ENCODE results near the gene PODN.

Gene PODN

DNA sequence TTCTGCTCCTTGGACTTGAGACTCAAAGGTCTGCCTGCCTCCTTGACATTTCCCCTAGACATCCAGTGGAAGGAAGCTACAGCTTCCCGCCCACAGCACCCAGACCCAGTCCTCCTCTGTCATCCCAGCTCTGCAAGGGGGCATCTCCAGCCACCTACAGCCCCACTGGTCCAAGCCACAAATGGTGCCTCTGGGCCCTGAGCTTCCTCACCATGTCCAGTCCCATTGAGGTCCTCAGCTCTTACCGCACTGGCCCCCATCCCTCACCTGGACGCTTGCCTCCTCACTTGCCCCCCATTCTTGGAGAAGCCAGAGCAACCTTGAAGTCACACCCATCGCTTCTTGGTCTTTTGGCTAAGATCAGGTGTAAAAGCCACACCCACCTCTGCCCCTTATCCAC is 13.2 kb downstream of the PODN start:
- DNase-seq = no peak

DNA sequence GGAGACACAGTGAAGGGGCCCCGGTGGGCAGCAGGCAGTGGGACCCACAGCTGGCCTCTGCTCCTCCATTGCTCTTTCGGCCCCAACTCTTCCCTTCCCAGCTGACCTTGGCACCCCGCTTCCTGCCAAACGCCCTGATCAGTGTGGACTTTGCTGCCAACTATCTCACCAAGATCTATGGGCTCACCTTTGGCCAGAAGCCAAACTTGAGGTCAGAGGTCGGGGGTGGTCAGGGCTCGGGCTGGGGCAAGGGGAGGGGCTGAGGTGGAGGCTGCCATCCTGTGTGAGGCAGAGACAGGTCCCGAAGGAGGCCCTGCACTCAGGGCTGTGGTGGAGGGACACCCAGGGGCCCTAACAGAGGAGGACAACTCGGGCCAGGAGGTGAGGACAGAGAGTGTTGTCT is 13.7 kb downstream of the PODN start:
- DNase-seq = no peak

DNA sequence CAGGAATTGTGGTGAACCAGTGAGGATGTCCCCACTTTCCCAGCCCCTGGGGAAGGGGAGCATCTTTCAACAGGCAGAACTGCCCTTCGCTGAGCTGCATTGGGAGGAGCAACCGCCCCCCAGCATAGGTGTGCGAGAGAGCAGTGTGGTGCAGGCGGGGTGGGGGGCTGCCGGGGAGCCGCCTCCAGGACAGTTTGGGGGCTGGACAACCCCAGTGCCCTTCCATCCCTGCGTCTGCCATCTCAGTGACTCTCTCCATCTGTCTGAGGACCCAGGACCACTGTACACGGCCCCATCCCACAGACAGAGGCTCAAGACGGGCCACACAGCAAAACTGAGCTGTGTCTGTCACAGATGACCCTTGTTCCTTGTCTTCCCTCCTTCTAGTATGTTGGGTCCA is 14.2 kb downstream of the PODN start:
- no peak for DNase-seq

DNA sequence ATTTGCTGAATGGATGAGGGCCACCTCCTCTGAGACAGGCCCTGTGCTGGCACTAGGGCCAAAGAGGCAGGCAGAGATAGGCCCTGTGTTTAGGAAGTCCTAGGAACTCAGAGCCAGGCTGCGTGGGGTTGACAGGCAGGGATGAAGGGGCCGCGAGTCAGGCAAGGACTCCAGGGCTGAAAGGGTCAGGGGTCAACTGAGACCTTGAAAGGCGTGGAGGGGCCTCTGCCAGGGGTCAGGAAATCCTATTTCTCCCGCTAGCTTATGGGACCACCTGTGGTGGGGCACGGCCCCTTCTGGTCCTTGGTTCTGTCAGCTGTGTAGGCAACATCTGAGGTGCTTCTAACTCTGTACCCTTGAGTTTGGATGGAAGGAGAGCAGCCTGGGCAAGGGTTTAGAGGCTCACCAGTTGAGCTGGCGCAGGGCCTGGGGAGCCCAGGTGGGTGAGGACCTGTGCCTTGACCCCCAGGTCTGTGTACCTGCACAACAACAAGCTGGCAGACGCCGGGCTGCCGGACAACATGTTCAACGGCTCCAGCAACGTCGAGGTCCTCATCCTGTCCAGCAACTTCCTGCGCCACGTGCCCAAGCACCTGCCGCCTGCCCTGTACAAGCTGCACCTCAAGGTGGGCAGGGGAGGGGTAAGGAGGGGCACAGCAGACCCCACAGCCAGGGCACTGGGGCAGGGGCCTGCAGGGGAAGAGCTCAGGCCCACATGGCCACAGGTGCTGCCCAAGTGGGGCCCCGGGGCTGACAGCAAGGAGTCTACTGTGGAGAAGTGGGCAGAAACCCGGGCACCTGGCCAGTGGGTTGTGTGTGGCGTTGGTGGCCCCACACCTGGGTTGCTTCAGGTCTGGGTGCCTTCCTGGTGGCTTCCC is 14.9 kb downstream of the PODN start:
- DNase-seq = no peak

DNA sequence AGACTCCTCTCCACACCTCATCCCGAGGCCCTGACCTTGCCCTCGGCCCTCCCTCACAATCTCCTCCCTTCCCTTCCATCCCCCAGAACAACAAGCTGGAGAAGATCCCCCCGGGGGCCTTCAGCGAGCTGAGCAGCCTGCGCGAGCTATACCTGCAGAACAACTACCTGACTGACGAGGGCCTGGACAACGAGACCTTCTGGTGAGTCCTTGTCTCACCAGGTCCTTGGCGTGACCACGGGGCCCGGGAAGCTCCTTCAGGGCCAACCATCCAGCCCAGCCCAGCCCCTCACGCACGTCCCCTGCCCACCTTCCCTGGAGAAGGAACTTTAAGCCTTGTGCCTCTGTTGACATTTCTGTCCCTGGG is 15.6 kb downstream of the PODN start:
- no peak for DNase-seq

DNA sequence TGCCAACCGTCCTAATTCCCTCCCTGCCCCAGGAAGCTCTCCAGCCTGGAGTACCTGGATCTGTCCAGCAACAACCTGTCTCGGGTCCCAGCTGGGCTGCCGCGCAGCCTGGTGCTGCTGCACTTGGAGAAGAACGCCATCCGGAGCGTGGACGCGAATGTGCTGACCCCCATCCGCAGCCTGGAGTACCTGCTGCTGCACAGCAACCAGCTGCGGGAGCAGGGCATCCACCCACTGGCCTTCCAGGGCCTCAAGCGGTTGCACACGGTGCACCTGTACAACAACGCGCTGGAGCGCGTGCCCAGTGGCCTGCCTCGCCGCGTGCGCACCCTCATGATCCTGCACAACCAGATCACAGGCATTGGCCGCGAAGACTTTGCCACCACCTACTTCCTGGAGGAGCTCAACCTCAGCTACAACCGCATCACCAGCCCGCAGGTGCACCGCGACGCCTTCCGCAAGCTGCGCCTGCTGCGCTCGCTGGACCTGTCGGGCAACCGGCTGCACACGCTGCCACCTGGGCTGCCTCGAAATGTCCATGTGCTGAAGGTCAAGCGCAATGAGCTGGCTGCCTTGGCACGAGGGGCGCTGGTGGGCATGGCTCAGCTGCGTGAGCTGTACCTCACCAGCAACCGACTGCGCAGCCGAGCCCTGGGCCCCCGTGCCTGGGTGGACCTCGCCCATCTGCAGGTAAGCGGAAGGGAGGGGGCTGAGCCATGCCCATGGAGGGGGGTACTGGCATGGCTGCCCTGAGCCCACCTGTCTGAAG is 16.5 kb downstream of the PODN start:
- DNase-seq = no peak

DNA sequence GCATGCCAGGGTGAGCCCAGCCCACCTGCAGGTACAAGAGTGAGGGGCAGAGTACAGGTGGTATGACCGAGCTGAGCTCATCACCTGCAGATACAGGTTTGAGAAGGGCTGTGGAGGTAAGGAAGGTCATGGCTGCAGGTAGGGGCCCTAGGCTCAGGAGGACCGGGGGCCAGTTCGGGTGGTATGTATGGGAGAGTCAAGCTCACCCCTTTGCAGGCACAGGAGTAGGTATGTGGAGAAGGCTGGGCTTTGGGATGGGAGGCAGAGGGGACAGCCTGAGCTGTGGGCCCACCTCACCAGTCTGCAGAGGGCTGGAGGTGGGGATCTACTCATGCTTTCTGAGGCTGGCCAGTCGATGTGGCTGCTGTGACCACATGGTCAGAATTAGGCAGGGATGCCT is 17.2 kb downstream of the PODN start:
- no peak for DNase-seq

DNA sequence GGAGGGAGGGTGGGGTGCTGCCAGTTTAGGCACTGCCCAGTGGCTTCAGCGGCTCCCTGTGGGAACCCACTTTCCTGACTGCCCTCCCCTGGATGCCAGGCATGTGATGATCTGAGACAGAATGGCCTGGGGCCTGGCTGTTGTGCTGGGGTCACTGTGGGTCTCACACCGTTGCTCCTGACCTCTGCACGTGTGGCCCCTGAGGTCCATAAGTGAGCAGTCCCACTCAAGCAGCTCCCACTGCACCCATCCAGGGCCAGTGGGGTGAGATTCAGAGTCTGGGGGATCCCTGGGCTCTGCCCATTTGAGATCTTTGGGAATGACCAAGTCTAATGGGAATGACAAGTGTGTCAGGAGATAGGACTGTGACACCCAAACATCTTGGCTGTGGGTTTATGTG is 18.0 kb downstream of the PODN start:
- no peak for DNase-seq

DNA sequence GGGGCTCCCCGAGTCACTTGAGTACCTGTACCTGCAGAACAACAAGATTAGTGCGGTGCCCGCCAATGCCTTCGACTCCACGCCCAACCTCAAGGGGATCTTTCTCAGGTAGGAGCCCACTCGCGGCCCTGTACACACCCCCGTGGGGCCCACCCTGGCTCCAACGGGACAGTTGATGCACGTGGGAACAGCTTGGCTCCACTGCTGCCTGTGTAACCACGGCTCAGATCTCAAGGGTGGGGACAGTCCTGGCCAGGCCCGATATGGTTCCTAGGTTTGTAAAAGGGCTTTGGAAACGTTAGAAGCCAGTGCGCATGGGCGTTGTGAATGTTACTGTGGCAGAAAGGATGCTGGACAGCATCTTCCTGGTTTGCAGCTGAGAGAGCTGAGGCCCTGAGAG is 18.8 kb downstream of the PODN start:
- DNase-seq = no peak

DNA sequence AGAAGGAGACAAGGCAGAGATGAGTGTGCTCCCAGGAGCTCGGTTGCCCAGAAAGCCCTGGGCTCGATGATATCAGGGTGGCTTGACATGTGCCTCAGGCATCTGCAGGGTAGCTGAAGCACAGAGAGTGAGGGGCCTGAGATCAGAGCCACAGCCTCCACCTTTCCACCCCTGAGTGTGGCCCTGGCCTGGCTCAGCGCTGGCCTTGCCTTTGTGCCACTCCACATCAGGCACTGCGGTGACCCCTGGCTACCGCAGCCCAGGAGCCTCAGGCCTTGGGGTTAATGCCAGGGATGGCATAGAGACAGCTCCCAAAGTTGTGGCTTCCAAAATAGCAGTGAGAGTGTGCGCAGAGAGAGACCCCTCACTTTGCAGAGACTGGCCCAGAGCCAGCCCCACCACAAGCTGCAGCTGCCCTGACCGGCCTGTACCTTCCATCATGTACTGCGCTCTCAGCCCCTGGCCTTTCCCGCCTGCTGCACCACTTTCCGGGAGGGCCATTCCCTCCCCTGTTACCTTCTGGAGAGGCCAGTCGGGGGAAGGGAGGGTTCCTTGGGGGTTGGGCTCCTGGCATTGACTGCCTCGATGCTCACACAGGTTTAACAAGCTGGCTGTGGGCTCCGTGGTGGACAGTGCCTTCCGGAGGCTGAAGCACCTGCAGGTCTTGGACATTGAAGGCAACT is 19.5 kb downstream of the PODN start:
- no peak for DNase-seq

DNA sequence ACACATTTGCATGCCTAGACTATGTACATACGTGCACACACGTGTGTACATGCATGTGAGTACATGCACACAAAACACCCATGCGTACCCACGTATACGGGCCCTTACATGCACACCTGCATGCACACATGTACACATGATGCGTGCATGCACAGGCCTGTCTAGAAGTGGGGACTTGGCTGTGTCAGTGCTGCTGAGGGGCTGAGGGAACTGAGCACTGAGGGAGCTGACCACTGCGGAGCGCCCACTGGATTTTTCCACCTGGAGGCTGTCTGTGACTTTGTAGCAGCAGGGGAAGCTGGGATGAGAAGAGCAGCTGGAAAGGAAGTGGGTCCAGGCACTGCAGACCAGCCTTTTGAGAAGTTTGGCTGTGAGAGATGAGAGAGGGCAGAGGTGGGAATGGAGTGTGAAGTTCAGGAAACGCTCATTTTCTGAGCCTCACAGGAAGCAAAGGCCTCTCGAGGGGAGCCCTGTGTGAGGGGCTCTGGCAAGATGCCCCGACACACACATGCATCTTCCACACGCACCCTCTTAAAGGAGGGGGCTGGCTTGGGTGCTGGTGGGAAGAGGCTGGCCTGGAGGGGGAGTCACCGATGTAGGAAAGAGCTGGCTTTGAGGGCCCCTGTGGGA is 20.9 kb downstream of the PODN start:
- no peak for DNase-seq

DNA sequence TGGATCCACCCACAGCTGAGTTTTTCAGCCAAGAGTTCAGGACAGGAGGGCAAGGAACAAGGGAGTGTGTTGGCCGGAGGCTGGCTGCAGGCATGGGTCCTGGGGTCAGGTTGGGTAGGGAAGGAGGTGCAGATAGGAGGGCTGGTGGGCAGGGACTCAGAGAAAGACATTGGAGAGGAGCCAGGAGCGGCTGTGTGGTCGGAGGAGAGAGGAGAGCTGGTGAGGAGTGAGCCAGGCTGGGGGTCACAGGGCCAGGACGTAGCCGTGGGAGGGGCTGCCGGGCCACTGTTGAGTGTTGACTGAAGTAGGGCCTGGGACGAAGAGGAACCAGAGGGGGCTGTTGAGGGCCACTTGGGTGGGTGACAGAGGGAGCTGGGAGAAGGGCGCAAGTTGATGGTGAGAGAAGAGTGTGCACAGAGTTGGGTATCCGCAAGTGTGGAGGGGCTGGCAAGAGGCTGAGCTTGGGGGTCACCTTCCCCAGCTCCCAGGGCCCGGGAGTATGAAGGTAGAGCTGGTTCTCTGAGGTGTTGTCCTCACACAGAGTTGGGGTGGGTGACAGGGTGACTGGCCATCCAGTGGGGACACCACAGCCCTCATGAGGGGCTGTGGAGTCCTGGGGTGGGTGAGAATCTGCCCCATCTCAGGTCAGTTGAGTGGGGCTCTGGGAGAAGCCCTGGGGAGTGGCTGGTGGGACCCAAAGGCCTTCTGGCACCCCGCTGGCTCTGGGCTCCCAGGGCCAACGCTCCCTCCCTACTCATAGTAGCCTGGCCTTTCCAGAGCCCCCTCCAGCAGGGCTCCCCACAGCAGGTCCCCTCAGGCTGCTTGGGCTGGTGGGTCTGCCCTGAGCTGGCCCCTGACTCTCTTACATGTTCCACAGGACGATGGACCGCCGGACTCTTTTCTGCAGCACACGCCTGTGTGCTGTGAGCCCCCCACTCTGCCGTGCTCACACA is 21.9 kb downstream of the PODN start:
- DNase-seq = no peak

DNA sequence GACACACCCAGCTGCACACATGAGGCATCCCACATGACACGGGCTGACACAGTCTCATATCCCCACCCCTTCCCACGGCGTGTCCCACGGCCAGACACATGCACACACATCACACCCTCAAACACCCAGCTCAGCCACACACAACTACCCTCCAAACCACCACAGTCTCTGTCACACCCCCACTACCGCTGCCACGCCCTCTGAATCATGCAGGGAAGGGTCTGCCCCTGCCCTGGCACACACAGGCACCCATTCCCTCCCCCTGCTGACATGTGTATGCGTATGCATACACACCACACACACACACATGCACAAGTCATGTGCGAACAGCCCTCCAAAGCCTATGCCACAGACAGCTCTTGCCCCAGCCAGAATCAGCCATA is 22.6 kb downstream of the PODN start:
- DNase-seq = no peak

DNA sequence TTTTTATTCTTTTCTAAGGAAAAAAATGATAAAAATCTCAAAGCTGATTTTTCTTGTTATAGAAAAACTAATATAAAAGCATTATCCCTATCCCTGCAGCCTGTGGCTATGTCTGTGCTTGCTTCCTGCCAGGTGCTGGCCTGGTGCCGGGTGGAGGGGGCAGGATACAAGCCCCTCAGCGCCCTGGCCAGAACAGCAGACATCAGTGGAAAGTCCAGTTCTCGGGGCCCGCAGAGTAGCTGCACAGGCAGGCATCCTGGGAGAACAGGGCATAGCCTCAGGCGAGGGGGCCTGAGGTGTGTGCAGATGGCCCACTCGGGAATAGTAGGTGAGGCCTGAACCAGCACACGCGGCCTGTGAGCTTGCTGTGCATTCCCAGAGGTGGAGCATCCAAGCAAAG is 23.4 kb downstream of the PODN start:
- no peak for DNase-seq

DNA sequence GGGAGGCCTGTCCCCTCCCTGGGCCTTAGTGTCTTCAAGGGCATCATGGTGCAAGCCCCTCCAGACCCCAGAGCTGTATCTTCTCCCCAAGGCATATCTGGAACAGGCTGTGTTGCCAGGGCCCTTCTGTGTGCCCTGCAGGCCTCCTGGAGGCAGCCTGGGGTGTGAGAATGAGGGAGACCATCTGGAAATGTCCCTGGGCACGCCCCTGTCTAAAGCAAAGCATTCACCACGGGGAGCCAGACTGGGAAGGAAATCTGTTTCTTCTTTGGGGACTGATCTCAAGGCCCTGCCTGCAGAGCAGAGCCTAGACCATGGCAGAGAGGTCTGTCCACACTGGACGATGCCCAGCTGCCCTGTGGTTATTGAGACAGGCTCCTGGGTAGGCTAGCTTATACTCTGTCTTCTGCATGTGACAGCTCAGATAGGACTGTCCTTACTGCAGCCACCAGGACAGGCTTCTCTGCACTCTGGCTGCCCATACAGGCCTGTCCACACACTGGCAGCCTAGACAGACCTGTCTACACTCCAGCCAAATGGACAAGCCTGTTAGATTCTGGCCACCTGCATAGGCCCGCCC is 24.6 kb downstream of the PODN start:
- no peak for DNase-seq

DNA sequence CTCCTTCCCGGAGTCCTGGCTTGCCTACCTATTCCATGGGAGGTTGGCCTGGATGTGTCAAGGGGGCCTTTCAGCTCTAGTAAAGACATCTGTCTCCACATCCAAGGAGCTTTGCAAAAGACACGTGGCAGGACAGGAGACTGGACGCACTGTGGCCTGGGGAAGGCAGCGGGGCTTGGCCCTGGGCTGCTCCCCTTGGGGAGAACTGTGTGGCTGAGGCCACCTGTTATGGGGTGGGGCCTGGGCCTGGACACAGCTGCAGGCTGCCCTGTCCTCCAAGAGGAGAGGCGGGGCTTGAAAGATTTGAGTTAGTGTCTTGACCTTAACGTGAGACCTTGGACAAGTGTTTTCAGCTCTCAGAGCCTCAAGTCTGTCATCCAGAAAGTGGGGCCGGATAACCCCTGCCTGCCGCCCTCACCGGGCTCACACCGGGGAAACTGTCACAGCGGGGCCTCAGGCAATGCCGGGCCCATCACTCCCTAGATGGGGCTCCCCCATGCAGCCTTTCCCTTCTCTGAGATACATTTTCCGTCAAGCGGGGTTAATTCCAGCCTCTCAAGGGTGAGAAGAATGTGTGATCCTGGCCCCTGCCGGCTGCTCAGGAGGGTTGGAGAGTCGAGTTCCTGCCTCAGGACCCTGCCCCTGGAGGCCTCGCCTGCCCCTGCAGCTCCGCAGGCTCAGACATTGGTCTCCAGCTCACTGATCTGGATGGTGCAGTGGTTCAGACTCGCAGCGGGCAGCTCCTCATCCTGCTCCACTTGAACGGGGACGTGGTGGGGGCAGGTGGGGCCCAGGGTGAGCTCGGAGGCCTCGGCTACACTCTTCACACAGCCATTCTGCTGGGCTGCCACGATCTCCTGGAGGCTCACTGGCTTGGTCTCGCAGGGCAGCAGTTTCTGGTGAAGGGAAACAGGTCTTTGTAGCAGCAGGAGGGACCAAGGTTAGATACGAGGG is 25.6 kb downstream of the PODN start:
- DNase-seq = no peak

DNA sequence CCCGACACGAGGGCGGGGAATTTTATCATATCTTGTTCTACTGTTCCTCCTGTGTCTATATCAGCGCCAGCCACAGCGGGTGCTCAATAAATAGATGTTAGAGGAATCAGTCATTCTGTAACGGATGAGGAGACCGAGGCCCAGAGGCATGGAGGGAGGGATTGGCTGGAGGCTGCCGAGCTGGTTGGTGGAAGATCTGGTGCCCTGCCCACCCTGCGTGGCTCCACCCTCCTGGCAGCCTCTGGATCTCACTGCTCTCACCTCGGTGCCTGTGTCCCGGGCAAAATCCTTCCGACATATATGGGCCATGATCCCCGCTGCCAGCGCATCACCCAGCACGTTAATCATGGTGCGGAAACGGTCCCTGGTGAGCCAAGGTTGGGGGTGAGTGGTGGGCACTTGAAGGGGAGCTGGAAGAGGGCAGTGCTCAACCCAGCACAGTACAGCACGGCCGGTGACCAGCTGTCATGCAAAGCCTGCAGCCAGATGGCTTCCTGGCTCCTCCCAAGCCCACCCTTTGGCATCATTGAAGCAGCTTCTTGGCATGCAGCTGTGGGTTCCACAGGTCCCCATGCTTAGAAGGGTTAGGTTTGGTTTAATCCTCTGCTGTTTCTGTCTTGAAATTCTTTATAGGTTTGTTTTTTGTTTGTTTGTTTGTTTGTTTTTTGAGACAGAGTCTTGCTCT is 26.7 kb downstream of the PODN start:
- no peak for DNase-seq

DNA sequence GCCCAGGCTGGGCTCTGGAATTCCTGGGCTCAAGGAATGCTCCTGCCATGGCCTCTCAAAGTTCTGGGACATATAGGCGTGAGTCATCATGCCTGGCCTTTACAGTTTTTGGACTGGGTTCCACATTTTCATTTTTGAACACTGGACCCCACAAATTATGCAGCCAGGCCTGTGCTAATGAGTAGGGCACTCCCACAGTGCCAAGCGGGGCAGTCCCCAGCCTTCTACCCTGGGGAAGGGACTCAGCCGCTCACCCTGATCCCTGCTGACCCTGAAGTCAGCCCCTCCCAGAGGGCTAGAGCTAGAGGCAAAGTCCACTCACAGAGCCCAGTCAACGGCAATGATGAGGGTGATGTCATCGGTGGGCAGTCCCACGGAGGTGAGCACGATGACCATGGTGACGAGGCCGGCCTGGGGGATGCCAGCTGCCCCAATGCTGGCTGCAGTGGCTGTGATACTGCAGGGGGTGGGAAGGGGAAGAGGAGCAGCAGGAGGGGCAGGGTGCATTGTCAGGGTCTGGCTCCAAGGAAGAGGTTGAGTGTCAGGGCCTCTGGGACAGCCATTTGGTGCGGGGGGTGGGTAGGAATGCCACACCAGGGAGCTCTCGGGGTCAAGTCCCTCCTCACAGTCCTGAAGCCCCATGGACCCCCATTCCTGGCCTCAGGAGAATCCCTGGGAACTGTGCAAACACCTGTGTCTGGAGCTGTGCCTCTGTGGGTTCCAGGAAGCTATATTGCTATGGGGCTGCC is 27.6 kb downstream of the PODN start:
- DNase-seq = no peak

Data from NCI-H510A (cell line).